HG03097 (cell line): Measurements from ENCODE around the gene CDC42BPB.
"Not testable (repeated sequence)": the region's sequence is repeated elsewhere in the genome, so short reads cannot be mapped to it uniquely, and the experiment has no call there.

Experiments used
- ATAC-seq: cut with Tn5 transposase; IDR thresholded peaks from one replicate; pipeline ENCODE4 v1.9.1; 2021; ENCODE audit not compliant: unreplicated experiment, low FRiP score

Gene CDC42BPB

DNA sequence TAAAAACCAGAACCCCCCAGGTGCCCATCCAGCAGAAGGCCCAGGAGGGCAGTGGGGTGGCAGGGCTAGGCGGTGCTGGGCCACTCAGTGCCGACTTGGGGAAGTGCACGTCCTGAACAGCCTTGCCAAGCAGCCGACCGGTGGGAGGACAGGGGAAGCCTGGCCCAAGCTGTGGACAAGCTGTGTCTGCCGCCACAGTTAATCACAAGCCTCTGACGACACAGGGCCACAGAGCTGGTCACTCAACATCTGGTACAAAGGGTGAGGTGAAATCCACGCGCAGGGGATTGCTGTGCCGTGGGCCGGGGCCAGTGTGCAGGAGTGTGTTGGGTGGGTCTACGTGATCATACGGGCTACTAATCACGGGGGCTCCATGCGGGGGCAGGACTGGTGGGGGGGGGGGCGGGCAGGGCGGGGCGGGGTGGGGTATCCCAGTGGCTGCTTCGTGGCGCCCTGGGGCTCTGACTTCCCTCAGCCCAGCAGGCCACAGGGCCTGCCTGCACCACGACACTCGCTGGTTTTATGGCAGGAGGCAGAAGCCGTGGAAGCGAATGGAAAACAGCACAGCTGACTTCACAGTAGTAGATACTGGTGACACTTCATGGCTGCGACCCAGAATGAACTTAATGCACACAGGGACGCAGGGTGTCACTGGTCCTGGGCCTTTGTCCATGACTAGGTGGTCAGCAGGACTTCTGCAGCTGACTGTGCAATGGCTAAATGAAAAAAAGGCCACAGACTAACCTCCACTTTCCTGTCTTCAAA, 124.7 kb downstream of the CDC42BPB start:
- ATAC-seq = no peak

DNA sequence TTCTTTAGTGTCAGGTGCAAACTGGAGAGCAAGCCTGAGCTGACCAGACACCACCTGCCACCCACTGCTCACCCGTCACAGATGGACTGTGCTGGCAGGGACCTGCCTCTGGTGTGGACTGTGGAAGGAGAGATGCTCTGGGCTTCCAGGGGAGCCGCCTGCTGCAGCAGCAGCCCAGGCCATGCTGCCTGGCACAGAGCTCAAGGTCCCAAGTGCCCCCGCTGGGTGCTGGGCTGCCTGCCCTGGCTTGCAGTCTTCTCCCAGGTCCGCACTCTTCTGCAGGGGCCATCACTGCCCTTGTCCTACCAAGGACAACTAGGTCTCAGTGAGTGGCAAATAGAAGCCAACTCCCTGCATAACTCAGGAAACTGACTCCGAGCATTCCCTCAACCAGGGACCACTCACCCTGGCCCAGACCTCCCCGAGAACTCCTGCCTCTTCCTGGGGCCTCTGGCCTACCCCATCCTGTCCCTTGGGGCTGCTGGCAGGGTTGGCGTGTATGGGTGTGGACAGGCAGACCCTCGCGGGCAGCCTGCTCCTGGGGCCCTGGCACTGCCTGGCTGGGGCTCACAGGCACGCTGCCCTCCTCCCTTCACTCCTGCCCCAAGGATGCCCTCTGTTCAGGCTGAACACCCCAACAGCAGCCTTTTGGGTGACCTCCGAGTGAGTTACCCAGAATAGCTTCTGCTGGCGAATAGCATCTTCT, 125.6 kb downstream of the CDC42BPB start:
- no peak for ATAC-seq

DNA sequence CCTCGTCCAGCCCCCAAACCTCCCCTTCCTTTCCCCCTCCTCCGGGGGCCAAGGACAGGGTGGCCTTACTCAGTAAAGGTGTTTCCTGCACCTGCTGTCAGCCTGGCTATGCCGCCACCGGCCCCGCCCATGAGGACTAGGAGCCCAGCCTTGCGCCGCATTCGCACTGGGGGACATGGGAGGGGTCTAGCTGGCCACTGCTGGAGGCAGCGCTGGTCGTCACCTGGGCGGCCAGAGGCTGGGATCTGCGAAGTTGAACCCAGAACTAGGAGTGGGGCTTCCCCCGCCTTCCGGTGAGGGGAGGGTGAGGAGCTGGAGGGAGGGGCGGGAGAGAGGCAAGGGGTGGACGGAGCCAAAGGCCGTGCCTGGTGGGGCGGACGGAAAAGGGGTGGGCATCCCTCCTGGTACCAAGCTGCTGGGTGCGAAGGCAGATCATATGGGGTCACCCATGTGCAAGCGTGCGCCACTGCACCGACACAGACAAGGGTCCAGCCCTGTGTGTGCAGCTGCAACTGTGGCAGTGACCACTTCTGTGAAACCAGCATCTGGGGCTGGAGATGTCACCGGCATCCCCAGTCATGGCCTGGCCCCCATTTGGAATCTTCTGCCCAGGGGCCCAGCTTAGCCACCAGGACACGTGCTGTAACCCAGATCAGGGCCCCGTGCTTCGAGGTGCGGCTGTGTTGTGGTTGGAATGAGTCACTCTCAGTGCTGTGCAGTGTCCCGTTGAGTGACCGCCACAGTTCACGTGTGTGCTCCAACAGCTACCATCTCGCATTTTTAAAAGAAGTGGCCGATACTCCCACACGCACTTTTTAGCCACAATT, 126.4 kb downstream of the CDC42BPB start:
- ATAC-seq = no peak

DNA sequence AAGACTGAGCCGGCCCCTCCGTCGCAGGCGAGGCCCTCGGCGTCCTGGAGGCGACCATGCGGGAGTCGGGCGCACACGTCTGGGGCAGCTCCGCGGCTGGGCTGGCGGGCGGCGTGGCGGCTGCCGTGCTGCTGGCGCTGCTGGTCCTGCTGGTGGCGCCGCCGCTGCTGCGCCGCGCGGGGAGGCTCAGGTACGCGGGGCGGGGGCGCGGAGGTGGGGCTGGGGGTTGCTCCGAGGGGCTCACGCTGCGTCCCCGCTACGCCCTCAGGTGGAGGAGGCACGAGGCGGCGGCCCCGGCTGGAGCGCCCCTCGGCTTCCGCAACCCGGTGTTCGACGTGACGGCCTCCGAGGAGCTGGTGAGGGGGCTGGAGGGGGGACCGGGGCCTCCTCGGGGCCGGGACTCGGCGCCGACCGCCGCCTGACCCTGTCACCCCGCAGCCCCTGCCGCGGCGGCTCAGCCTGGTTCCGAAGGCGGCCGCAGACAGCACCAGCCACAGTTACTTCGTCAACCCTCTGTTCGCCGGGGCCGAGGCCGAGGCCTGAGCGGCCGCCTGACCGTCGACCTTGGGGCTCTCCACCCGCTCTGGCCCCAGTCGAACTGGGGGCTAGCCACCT, 127.1 kb downstream of the CDC42BPB start:
- no peak for ATAC-seq

DNA sequence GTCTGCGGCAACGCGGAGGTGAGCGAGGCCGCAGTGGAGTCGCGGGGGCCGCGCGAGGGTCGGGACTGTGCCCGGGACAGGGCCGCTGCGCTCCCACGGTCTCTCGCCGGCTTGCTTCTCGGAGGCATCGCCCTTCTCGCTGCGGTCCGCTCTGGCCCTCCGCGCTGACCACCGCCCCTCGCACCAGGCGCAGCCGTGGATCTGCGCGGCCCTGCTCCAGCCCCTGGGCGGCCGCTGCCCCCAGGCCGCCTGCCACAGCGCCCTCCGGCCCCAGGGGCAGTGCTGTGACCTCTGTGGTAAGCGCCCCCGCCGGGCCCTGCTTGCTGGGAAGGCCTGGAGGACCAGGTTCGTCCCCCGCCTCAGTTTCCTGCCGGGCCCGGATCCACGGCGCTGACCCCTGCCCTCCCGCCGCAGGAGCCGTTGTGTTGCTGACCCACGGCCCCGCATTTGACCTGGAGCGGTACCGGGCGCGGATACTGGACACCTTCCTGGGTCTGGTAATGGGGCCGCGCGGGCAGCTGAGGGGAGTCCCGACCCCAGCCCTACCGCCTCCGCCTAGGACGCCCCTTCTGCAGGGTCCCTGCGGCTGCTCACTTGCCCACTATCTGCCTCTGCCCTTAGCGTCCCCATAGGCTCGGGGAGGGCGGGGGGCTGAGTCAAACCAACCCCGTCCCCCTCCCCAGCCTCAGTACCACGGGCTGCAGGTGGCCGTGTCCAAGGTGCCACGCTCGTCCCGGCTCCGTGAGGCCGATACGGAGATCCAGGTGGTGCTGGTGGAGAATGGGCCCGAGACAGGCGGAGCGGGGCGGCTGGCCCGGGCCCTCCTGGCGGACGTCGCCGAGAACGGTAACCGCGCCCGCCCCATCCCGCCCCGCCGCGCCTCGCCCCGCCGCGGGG, 127.9 kb downstream of the CDC42BPB start:
- ATAC-seq = no peak

DNA sequence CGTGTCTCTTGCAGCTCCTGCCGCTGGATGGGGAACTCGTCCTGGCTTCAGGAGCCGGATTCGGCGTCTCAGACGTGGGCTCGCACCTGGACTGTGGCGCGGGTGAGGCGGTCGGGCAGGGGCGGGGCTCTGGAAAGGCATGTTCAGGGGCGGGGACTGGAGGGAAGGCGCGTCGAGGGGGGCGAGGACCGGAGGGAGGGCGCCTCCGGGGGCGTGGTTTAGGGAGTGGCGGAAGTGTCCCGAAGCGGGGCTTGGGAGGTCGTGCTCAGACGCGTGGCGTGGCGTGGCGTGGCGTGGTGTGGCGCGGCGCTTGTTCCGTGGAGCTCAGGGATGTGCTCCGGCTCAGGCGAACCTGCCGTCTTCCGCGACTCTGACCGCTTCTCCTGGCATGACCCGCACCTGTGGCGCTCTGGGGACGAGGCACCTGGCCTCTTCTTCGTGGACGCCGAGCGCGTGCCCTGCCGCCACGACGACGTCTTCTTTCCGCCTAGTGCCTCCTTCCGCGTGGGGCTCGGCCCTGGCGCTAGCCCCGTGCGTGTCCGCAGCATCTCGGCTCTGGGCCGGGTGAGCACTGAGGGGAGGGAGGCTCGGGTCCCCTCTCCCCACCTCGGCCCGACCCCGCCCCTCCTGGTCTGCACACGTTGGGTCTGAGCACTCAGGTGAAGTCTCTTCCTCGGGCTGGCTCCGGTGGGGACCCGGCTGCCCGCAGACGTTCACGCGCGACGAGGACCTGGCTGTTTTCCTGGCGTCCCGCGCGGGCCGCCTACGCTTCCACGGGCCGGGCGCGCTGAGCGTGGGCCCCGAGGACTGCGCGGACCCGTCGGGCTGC, 128.7 kb downstream of the CDC42BPB start:
- no peak for ATAC-seq

DNA sequence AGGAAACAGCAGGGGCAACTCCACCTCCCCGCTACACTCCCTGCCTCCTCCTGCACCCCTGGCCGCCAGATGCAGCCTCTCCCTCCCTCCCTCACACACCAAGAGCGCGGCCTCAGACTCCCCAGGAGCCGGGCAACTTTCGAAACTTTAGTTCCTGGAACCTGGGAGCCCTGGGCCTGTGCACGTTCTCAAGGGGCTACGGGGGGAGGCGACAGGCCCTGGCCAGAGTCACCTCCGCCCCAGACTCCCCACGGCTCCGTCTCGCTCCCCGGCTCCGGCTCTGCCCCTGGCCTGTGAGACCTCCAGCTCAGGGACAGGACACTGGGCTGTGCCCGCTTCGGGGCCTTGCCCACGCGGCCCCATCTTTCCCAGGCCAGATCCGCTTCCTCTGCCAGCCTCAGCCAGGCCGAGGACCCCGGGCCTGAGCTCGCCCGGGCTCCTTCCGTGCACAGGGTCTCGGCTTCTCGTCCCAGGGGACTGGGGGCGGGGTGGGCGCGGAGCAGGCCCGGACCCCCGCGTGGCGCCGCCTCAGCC, 129.4 kb downstream of the CDC42BPB start:
- ATAC-seq = no peak

DNA sequence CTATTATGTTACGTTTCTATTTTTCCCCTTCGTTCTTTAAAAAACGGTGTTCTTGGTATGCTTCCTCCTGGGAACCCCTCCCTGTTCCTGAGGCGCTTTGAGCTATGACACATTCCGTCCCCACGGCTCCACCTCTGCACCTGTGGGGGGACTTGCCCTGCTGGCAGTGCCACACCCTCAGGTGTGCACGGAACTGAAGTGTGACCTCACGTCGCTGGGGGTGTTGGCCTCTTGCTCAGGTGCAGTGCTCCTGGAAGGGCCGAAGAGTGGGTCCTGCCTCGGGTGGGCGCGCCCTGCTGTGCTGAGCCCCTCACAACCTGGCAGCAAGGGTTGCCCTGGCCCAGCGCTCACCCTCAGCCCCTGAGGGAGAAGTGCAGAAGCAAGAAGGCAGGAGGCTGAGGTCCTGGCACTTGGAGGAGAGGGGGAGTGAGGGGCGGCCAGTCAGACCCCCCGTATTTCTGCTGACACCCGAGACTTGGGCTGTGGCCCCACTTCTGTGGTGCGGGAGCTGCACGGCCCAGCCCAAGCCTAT, 129.9 kb downstream of the CDC42BPB start:
- ATAC-seq = no peak

DNA sequence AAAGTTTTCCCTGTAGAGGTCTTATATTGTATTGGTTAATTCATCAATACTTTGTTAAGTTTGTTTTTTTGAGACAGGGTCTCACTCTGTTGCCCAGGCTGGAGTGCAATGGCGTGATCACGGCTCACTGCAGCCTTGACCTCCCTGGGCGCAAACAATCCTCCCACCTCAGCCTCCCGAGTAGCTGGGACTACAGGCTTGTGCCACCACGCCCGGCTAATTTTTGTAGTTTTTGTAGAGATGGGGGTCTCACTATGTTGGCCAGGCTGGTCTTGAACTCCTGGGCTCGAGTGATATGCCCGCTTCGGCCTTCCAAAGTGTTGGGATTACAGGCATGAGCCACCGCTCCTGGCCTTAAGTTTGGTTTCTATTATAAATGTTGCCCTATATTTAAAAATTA, 130.5 kb downstream of the CDC42BPB start:
- not testable (repeated sequence) for ATAC-seq

DNA sequence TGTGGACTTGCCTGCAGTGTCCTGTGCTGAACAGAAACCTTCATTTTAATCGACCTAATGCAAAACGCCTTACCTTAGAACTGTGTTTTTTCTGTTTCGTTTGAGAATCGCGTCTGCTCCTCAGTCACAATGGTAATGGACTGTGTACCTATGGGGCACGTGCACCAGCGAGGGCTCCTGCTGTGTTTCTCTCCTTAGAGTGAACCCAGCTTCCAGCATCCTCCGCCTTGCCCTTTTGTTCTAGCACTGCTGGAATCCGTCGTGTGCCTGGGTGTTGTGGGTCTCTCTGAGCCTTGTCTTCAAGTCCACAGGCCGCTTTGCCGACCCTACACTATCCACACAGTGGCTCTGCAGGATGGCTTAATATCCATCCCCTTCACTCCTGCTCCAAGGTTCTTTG, 131.2 kb downstream of the CDC42BPB start:
- no peak for ATAC-seq

DNA sequence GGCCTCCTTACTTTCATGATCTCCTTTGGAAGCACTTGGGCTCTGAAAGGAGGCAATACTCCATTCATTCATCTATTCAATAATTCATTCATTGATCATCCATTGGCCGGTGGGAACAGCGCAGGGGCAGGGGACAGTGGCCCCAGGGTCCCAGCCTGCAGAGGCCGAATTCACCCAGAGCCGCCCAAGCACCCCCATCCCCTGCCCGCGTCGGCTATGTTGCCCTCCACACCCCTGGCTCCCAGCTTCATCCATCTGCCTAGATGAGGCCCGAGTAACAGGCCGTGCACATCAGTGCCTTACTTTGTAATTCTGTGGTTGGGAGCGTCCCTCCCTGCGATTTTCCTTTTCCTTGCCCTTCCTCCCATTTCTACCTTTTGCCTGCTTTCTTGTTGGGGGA, 131.7 kb downstream of the CDC42BPB start:
- no peak for ATAC-seq

DNA sequence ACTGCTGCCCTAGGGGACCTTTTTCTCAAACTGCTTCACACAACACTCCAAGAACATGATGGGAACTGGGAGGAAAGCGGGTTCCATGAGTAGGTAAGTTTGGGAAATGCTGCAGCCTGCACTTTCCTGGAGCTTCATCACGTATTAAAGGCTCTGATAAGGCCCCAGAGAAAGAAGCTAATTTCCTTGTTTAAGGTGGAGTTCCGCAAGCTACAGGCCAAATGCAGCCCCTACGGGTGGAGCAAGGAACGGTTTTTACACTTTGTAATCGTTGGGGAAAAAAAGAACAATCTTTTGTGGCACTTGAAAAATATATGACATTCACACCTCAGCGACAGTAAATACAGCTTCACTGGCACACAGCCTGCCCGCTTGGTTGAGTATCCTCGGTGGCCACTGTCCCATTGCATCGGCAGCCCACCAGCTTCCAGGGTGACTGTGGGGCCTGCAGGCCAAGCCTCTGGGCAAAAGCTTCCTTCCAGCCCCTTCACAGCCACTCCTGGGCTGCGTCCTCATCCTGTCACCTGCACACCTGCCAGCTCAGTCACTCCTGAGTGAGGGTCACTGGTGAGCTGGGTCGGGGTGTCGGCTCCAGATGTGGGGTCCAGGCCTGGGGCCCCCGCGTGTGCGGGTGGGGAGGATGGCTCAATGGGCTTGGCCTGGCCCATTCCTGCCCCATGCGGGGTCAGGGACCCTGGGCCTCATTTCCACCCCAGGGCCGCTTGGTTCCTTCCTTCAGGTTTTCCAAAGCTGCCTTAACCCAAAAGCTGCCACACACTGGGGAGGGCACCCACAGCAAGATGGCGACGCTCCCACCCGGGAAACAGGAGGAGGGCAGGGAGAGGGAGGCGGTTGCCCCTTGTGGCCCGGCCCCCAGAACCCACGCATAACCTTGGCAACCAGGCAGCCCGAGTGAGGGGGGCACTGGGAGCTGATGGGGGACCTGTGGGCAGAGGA, 132.4 kb downstream of the CDC42BPB start:
- ATAC-seq = no peak

DNA sequence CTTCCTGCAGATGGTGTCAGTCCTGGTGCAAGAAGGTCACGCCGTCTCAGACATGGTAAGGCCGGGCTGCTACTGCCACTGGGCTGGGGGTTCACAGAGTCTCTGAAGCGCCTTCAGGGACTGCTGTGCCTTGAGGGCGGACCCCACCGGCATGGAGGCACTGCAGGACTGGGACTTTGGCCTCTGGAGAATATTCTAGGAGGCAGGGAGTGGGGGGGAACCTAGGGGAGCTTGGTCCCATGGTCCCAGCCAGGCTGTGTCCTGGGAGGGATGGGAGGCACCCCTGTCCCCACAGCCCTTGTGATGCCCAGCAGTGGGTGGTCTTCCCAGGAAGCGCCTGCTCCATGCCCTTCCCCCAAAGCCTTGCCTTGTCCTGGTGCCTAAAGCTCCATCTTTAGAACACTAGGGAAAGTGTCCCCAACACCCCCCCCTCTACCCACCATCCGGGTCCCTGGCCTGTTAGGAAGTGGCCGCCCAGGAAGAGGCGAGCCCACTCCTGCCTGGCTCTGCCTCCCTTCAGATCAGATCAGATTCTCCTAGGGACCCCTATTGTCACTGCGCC, 133.3 kb downstream of the CDC42BPB start:
- no peak for ATAC-seq

DNA sequence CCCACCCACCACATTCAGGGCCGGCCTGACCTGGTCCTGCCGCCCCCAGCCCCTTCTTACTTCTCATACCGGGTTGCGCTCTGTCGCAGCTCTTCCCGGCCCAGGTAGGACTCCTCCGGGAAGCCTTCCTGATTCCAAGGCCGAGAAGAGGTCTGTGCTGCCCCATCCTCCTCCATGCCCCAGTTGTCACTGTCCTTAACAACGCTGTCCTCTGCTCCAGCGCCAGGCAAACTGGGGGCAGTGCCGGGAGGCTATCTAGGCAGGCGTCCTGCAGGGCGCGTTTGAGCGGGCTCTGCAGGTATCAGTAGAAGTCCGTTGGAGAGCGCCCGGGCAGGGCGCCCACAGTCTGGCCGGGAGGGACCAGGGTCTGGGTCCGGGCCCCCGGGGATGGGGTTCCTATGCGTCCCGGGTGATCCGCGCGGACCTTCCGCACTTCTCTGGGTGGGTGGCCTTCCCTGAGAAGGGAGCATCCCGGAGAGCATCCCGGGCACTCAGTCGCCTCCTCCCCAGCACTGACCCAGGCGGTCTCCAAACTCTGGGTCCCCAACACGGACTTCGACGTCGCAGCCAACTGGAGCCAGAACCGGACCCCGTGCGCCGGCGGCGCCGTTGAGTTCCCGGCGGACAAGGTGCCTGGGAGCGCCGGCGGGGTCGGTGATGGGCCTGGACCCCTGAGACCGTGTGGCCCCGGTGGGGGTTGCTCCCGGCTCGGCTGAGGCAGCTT, 134.0 kb downstream of the CDC42BPB start:
- ATAC-seq = no peak

DNA sequence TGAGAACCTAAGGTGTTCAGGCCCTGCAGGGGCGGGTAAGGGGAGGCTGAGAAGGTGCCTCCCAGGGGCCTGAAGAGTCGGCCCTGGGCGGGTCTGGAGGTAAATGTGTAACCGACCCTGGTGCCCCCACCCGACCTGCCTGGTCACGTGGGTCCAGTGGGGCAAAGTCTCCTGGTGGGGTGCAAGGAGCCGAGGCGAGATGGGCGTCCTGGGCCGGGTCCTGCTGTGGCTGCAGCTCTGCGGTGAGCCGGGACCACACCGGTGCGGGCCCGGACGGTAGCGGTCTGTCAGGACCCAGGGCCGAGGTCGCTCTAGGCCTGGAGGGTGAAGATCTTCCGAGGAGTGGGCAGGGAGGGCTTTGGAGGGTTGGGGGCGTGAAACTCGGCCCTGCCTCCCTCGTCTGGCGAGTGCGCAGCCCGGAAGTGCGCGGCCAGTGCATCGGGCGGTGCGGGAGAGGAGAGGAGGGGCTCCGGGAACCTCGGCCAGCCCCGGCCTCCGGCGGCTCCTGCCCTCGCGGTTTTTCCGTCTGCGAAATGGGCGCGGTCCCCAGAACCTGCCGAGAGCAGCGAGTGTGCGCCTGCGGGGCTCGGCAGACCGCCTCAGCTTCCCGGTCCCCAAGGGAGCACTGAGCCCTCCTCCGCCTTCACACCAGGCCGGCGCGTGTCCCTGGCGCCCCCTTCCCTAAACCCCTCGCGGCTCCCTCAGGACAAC, 134.7 kb downstream of the CDC42BPB start, which contains the start of gene AMN:
TSS of gene AMN (plus strand) at position 174 of the 711 bp plus-strand sequence. CDS start at position 200, 26 bp downstream.
- no peak for ATAC-seq

DNA sequence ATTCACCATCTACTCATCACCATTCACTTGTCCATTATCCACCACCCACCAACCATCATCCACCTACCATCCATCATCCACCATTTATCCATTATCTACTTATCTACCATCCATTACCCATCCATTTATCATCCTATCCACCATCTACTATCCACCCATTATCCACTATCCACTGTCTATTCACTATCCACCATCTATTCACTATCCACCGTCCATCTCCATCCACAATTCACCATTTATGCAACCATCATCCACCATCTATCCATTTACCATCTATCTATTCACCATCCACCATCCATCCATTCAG, 136.4 kb downstream of the CDC42BPB start:
- no peak for ATAC-seq
